Measurements from ENCODE around the gene KIAA0753. TPM values are rescaled to one million over a fixed set of nuclear protein-coding genes. Genes with fewer than 3 reads are reported as not detected.

Gene KIAA0753
- 19.8 and 20.3 TPM in 2 replicates for total RNA-seq

DNA sequence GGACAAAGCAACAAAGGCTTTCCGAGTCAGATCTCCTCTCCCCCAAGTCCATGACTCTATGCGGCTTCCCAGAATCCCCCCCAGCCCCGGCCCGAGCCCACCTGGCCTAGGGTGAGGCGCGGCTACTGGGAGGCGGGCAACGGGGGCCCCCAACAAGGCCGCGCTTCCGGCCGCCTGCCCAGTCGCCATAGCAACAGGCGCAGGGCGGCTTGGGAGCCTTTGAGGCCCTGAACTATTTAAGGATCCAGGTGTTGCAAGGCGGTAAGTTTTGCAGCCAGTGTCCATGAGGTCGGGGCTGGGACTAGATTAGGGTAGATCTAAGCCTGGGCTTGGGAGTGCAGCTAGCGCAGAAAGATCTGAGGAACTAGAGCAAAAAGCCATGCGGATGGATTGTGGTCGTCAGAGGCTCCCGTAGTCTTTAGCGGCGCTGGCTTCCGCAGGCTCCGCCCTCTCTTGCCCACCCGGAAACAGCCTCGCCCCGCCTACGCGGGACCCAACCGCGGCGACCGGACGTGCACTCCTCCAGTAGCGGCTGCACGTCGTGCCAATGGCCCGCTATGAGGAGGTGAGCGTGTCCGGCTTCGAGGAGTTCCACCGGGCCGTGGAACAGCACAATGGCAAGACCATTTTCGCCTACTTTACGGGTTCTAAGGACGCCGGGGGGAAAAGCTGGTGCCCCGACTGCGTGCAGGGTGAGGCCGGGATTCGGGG lies at the start of gene KIAA0753, which contains the start of gene TXNDC17:
KIAA0753 (minus strand) TSS at position 176 of the 711 bp plus-strand sequence. CDS start 5,608 bp downstream, outside the sequence.
TXNDC17 (plus strand) TSS at position 525 of the 711 bp plus-strand sequence; CDS start at position 548, 23 bp downstream.

DNA sequence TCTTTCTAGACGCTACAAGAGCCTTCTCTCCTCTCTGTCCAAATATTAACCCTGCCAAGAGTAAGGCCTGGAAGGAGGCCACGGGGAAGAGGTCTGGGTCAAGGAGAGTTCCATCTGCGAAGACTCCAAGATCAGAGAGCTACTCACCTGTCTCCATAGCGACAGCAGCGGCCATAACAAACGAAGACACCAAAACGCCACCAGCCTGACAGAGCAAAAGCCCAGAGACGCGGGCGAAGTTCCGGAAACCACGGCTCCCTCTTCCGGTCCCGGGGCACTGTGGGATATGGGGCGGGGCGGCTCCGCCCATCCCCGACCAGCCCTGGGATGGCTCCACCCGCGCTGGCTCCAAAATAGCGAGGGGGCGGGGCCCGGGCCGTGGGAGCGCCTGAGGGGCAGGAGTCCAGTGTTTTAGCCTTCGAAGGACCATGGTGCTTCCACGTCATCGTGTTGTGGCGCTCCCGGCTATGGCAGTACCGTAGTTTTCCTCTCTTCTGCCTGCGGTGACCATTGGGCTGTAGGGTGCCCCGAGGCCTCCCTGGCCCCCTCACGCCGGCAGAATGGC lies 10.9 kb upstream of the KIAA0753 start, which contains the start of the genes C17orf100 and MED31:
C17orf100 (plus strand) TSS at position 409 of the 565 bp plus-strand sequence; CDS start at position 561, 152 bp downstream.
MED31 (minus strand) TSS at position 252 of the 565 bp plus-strand sequence; CDS start at position 175, 77 bp downstream.

DNA sequence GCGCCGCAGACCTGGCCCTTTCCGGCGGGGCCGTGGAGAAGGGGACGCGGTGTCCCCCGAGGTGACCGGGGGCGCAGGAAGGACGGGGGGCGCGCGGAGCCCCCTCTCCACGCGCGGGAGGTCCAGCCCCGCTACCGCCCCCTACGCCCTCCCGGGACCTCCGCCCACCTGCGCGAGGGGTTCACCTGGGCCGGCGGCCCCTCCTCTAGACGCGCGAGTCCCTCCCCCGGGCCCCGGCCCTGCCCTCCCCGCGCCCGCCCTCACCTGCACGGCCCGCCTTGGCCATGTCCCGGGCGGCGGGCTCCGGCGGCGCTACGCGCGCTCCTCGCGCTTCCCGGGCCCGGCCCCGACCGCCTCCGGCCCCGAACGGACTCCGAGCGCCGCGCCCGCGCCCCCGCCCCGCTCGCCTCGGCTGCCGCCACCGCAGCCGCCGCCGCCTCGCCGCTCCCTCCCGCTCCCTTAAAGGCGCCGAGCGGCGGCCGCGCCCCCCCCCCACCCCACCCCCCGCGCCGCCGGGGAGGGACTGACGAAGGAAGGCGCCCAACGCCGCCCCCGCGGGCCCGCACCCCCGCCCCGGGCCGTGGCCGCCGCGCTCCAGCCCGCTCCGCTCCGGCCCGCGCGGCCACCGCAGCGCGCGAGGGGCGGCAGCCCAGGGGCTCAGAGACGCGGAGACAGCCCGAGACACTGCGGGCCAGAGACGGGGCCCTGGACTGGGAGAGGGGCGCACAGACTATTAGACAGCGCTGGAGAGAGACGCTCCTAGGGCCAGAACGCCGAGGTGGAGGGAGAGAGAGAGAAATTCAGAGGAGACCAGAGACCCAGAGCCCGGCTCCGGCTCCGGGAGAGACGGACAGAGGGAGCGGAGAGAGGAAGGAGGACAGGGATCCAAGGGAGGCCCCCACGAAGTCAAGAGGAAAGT lies 84.1 kb downstream of the KIAA0753 start, which contains the start of gene PITPNM3:
PITPNM3 (minus strand) TSS at position 435 of the 919 bp plus-strand sequence; CDS start at position 286, 149 bp downstream.

Small RNA genes lying within 50 kb of the gene (small RNA-seq; reads per million reads assigned to genes)
- not detected for gene MIR4520-1
- gene RNA5SP435, result 0.36 reads per million, percentile 15 among the genes with 10 or more reads in this experiment

Other genes with a start within 250 kb of the KIAA0753 start
- not detected in 2 replicates for gene AIPL1, start 205.6 kb downstream of the KIAA0753 start, total RNA-seq
- gene PIMREG, start 196.3 kb downstream of the KIAA0753 start, total RNA-seq, result 21.7 and 22.0 TPM in 2 replicates
- 0.37 and 0.78 TPM in 2 replicates for gene PITPNM3, start 84.2 kb downstream of the KIAA0753 start, total RNA-seq
- 75.7 and 109 TPM in 2 replicates for gene TXNDC17, start 349 bp upstream of the KIAA0753 start, total RNA-seq
- 6.6 and 9.8 TPM in 2 replicates for gene MED31, start 10.9 kb upstream of the KIAA0753 start, total RNA-seq
- 0.37 and 0.39 TPM in 2 replicates for gene C17orf100, start 11.1 kb upstream of the KIAA0753 start, total RNA-seq
- not detected in 2 replicates for gene SLC13A5, start 72.7 kb upstream of the KIAA0753 start, total RNA-seq
- 4.3 and 12.1 TPM in 2 replicates for gene XAF1, start 115.3 kb upstream of the KIAA0753 start, total RNA-seq
- gene FBXO39, start 135.5 kb upstream of the KIAA0753 start, total RNA-seq, result under 0.01 TPM in 1 of 2 replicates, not detected in the other
- not detected in 2 replicates for gene TEKT1, start 191.0 kb upstream of the KIAA0753 start, total RNA-seq